ENCODE data around the gene ARHGEF28. TPM values are rescaled to one million over a fixed set of nuclear protein-coding genes. Genes with fewer than 3 reads are reported as not detected.

The ARHGEF28 gene
- total and polyA plus RNA-seq, 2 donors (not counting 1 experiment from before 2014, with no cell fraction given) = 2.3 to 34.3 TPM

DNA sequence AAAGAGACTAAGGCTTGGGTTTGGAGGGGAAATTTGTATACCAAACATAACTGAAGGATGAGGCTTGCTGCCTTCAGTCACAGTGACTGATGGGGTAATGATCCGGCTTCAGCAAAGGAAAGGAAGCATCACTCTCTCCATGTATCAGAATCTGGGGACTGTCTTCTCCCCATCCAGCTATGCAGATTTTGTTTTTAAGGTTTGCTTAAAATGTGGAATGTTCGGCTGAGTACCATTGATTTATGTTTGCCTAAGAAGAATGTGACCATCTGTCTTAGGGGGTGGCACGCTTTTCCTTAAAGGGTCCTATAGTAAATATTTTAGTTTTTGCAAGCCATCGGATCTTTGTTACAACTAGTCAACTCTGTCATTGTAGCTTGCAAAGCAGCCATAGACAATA lies 291.9 kb downstream of the ARHGEF28 start:
- H3K27me3 ChIP-seq (ENCODE audit: control insufficient read depth, insufficient read depth, low read length) = no peaks in the 10 kb centered on the region
- H3K79me2 ChIP-seq (ENCODE audit: control insufficient read depth, insufficient read depth, low read length) = no peaks in the 10 kb centered on the region
- no peaks in the 10 kb centered on the region for H3K9me3 ChIP-seq (ENCODE audit: control insufficient read depth, insufficient read depth, low read depth, low read length)
- no peak overlapping the region for H3K4me3 ChIP-seq (replicated peaks in 1 of 4; ENCODE audit: control extremely low read depth in 1 of 4, insufficient read depth in 1 of 4, low read depth in 3 of 4, low read length in 4 of 4)
- H2AFZ ChIP-seq (ENCODE audit: low read length) = no peak overlapping the region
- H3K27ac ChIP-seq (ENCODE audit: insufficient read depth, low read length) = no peak overlapping the region
- TF ChIP-seq, protein P1, sequence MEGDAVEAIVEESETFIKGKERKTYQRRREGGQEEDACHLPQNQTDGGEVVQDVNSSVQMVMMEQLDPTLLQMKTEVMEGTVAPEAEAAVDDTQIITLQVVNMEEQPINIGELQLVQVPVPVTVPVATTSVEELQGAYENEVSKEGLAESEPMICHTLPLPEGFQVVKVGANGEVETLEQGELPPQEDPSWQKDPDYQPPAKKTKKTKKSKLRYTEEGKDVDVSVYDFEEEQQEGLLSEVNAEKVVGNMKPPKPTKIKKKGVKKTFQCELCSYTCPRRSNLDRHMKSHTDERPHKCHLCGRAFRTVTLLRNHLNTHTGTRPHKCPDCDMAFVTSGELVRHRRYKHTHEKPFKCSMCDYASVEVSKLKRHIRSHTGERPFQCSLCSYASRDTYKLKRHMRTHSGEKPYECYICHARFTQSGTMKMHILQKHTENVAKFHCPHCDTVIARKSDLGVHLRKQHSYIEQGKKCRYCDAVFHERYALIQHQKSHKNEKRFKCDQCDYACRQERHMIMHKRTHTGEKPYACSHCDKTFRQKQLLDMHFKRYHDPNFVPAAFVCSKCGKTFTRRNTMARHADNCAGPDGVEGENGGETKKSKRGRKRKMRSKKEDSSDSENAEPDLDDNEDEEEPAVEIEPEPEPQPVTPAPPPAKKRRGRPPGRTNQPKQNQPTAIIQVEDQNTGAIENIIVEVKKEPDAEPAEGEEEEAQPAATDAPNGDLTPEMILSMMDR (conservative IDR thresholded peaks at IDR 0.05 in 1 of 2, IDR thresholded peaks at IDR 0.05 in 1 of 2; ENCODE audit: low read depth in 1 of 2, low read length in 2 of 2) = no peak
- no peak for TF ChIP-seq EZH2 (IDR thresholded peaks at IDR 0.05; ENCODE audit: low read length, missing control alignments)
- no peak for DNase-seq (ENCODE audit: low read depth in 2 of 2)
- no peak overlapping the region for H3K4me2 ChIP-seq (ENCODE audit: extremely low read depth, insufficient read depth, low read length)
- H4K20me1 ChIP-seq (ENCODE audit: control insufficient read depth, extremely low read depth, insufficient read depth, low read length) = no peaks in the 10 kb centered on the region
- no peaks in the 10 kb centered on the region for H3K4me1 ChIP-seq (ENCODE audit: control insufficient read depth, extremely low read depth, insufficient read depth, low read length)
- H3K36me3 ChIP-seq (ENCODE audit: control insufficient read depth, insufficient read depth, low read length) = no peaks in the 10 kb centered on the region
- no peak overlapping the region for H3K9ac ChIP-seq (ENCODE audit: insufficient read depth, low read length)

DNA sequence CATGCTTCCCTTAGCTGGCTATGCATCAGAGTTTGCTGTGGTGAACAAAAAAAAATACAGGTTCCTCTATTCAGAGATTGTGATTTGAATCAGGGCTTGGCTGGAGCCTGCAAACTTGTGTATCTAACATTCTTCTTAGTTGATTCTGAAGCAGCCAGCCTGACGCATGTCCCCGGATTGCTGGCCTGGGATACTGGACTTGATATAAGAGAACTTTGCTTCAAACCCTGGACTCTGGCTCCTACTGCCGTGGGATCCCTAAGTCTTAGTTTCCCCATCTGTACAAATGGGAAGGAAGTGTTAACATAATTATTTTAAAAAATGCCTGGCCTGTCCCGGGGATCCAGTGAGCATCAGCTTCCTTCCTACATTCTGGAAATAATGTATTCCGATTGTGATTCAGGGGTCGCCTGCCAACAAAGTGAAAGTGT lies 292.8 kb downstream of the ARHGEF28 start:
- TF ChIP-seq, protein P1 (conservative IDR thresholded peaks at IDR 0.05 in 1 of 2, IDR thresholded peaks at IDR 0.05 in 1 of 2; ENCODE audit: low read depth in 1 of 2, low read length in 2 of 2) = no peak
- TF ChIP-seq EZH2 (IDR thresholded peaks at IDR 0.05; ENCODE audit: low read length, missing control alignments) = no peak
- Histone ChIP-seq H3K9me3 (ENCODE audit: control insufficient read depth, insufficient read depth, low read depth, low read length) (no peaks in the 10 kb centered on the region), H4K20me1 (ENCODE audit: control insufficient read depth, extremely low read depth, insufficient read depth, low read length) (no peaks in the 10 kb centered on the region), H3K4me2 (ENCODE audit: extremely low read depth, insufficient read depth, low read length) (peak overlapping the region; percentile 21), H3K4me3 (replicated peaks in 1 of 4; ENCODE audit: control extremely low read depth in 1 of 4, insufficient read depth in 1 of 4, low read depth in 3 of 4, low read length in 4 of 4) (peak overlapping the region in 1 of 4 experiments; percentile 15), H3K4me1 (ENCODE audit: control insufficient read depth, extremely low read depth, insufficient read depth, low read length) (no peaks in the 10 kb centered on the region), H3K36me3 (ENCODE audit: control insufficient read depth, insufficient read depth, low read length) (no peaks in the 10 kb centered on the region), H3K79me2 (ENCODE audit: control insufficient read depth, insufficient read depth, low read length) (no peaks in the 10 kb centered on the region), H3K27me3 (ENCODE audit: control insufficient read depth, insufficient read depth, low read length) (no peaks in the 10 kb centered on the region), H2AFZ (ENCODE audit: low read length) (no peak overlapping the region), H3K27ac (ENCODE audit: insufficient read depth, low read length) (no peak overlapping the region), H3K9ac (ENCODE audit: insufficient read depth, low read length) (no peak overlapping the region)
- peak in 1 of 2 donors; percentile 88 for DNase-seq (ENCODE audit: low read depth in 2 of 2)

DNA sequence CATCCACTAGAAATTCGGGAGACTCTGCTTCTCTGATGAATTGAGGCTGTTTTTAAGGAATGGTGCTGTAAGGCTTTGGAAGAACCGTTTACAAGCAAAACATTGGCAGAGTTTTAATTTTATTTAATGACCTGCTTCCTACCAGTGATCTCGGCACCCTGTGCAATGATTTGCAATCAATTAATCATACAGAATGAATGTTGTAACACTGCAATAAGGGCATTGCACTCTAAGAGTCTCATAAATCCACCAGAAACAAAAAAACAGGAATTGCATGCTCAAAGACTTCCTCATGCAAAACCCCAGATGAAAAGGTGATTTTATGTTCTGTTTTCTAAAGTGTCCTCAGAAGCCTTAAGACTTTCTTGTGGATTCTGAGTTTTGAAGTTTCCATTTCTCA lies 295.7 kb downstream of the ARHGEF28 start:
- H3K4me2 ChIP-seq (ENCODE audit: extremely low read depth, insufficient read depth, low read length) = no peak overlapping the region
- DNase-seq (ENCODE audit: low read depth in 2 of 2) = no peak
- no peaks in the 10 kb centered on the region for H3K36me3 ChIP-seq (ENCODE audit: control insufficient read depth, insufficient read depth, low read length)
- TF ChIP-seq, protein P1 (conservative IDR thresholded peaks at IDR 0.05 in 1 of 2, IDR thresholded peaks at IDR 0.05 in 1 of 2; ENCODE audit: low read depth in 1 of 2, low read length in 2 of 2) = no peak
- no peak for TF ChIP-seq EZH2 (IDR thresholded peaks at IDR 0.05; ENCODE audit: low read length, missing control alignments)
- no peak overlapping the region for H3K4me3 ChIP-seq (replicated peaks in 1 of 4; ENCODE audit: control extremely low read depth in 1 of 4, insufficient read depth in 1 of 4, low read depth in 3 of 4, low read length in 4 of 4)
- H4K20me1 ChIP-seq (ENCODE audit: control insufficient read depth, extremely low read depth, insufficient read depth, low read length) = no peaks in the 10 kb centered on the region
- no peak overlapping the region for H3K9ac ChIP-seq (ENCODE audit: insufficient read depth, low read length)
- no peaks in the 10 kb centered on the region for H3K4me1 ChIP-seq (ENCODE audit: control insufficient read depth, extremely low read depth, insufficient read depth, low read length)
- H2AFZ ChIP-seq (ENCODE audit: low read length) = no peak overlapping the region
- H3K79me2 ChIP-seq (ENCODE audit: control insufficient read depth, insufficient read depth, low read length) = no peaks in the 10 kb centered on the region
- no peaks in the 10 kb centered on the region for H3K9me3 ChIP-seq (ENCODE audit: control insufficient read depth, insufficient read depth, low read depth, low read length)
- H3K27me3 ChIP-seq (ENCODE audit: control insufficient read depth, insufficient read depth, low read length) = no peaks in the 10 kb centered on the region
- H3K27ac ChIP-seq (ENCODE audit: insufficient read depth, low read length) = no peak overlapping the region

All from fibroblast of lung (primary cell).